ENCODE results near the gene POLR2J.
"Not testable (repeated sequence)": the region's sequence is repeated elsewhere in the genome, so short reads cannot be mapped to it uniquely, and the experiment has no call there.

DNA sequence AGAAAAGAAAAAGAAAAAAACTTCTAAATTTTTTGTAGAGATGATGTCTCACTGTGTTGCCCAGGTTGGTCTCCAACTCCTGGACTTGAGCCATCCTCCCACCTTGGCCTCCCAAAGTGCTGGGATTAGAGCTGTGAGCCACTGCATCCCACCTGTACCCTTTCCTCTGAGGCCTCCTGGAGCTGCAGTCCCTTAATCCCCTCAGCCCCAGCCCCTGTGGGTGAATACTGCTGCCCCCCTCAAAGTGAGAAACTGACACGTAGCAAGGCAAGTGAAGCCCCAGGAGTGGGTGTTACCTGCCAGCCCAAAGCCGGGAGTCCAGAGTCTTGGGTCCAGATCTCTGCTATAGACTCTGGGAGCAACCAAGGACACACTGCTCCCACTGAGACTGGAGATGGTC, 46.1 kb upstream of the POLR2J start:
- TF ChIP-seq, protein P1, sequence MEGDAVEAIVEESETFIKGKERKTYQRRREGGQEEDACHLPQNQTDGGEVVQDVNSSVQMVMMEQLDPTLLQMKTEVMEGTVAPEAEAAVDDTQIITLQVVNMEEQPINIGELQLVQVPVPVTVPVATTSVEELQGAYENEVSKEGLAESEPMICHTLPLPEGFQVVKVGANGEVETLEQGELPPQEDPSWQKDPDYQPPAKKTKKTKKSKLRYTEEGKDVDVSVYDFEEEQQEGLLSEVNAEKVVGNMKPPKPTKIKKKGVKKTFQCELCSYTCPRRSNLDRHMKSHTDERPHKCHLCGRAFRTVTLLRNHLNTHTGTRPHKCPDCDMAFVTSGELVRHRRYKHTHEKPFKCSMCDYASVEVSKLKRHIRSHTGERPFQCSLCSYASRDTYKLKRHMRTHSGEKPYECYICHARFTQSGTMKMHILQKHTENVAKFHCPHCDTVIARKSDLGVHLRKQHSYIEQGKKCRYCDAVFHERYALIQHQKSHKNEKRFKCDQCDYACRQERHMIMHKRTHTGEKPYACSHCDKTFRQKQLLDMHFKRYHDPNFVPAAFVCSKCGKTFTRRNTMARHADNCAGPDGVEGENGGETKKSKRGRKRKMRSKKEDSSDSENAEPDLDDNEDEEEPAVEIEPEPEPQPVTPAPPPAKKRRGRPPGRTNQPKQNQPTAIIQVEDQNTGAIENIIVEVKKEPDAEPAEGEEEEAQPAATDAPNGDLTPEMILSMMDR (IDR thresholded peaks at IDR 0.05; ENCODE audit: poor library complexity): not testable (repeated sequence)
- not testable (repeated sequence) for TF ChIP-seq EZH2 (IDR thresholded peaks at IDR 0.05; ENCODE audit: borderline replicate concordance)

Measured in hepatocyte (in vitro differentiated cells).